Activated CD8-positive, alpha-beta T cell treated with anti-CD3 and anti-CD28 coated beads, Interleukin-2, amount 10 ng/mL, durations not matched to agents 7 days and 5 days (primary cell): Measurements from ENCODE around the gene SEC23A. TPM values are rescaled to one million over a fixed set of nuclear protein-coding genes. Genes with fewer than 3 reads are reported as not detected.
"Not testable (repeated sequence)": the region's sequence is repeated elsewhere in the genome, so short reads cannot be mapped to it uniquely, and the experiment has no call there.

Source experiments
- ATAC-seq: fragments of 150-1000 bp; cut with Tn5 transposase; one replicate; pipeline ENCODE4 v1.10.0; 2021; ENCODE audit warnings: moderate library complexity
- CTCF ChIA-PET: fragments of 350-600 bp; sonication (Branson Sonifier 250); formaldehyde crosslinking; loops from one replicate; lab custom pipeline; 2021; ENCODE audit warnings: antibody characterized with exemption; lab: Charles Lee
- POLR2A ChIA-PET: fragments of 350-600 bp; sonication (Branson Sonifier 250); formaldehyde crosslinking; loops from one replicate; lab custom pipeline; 2021; ENCODE audit warnings: antibody characterized with exemption; lab: Charles Lee
- DNase-seq: peaks from one replicate; pipeline ENCODE4 v3.0.0-alpha.2; 2020
- H3K27ac Mint-ChIP-seq: one replicate; pipeline ENCODE4 v1.8.0; 2021; ENCODE audit warnings: mild to moderate bottlenecking, mixed read lengths
- H3K27me3 Mint-ChIP-seq: one replicate; pipeline ENCODE4 v1.8.0; 2021; ENCODE audit warnings: low read depth, mixed read lengths
- H3K36me3 Mint-ChIP-seq: one replicate; pipeline ENCODE4 v1.8.0; 2021; ENCODE audit warnings: low read depth, mixed read lengths
- H3K4me1 Mint-ChIP-seq: one replicate; pipeline ENCODE4 v1.8.0; 2021; ENCODE audit warnings: low read depth, mixed read lengths
- H3K4me3 Mint-ChIP-seq: one replicate; pipeline ENCODE4 v1.8.0; 2021; ENCODE audit warnings: mild to moderate bottlenecking, mixed read lengths
- H3K9me3 Mint-ChIP-seq: one replicate; pipeline ENCODE4 v1.8.0; 2022; ENCODE audit warnings: mixed read lengths; ENCODE audit not compliant: insufficient read depth
- total RNA-seq, 2 experiments: library from RNA; stranded (reverse); gene quantifications; one replicate each; pipeline ENCODE4 v1.2.3, GENCODE V29; 2021

Gene SEC23A
- total RNA-seq: 10 to 100 TPM; 48.2 to 50.2 TPM

- DNase-seq (peak; percentile 88), ATAC-seq (peak; percentile 95)
- H3K9me3 Mint-ChIP-seq: no peaks in the 10 kb centered on the region
- H3K36me3 Mint-ChIP-seq: peaks cover 14% of the 10 kb centered on the region
- CTCF ChIA-PET: interaction anchor here (0.7 to 2.5 kb wide), 5 partner anchors 10 to 327 kb away, joined by 3 to 15 read pairs (median 4); partner anchors contain the start of genes GEMIN2 and TRAPPC6B
- POLR2A ChIA-PET: interaction anchor here (0.7 to 4.6 kb wide), 13 partner anchors 9 to 329 kb away, joined by 3 to 37 read pairs (median 4); partner anchors contain the start of genes FBXO33, GEMIN2, PNN and TRAPPC6B
- peak within 1 kb of the TSS; percentile 97 for H3K27ac Mint-ChIP-seq
- no peaks in the 10 kb centered on the region for H3K27me3 Mint-ChIP-seq
- H3K4me1 Mint-ChIP-seq: peaks cover 50% of the 10 kb centered on the region
- peak within 1 kb of the TSS; percentile 96 for H3K4me3 Mint-ChIP-seq
These were observed at the start of gene SEC23A for GRCh38 chr14:39102969-39103957. TSS of gene SEC23A (minus strand) at chr14:39103235. CDS start at chr14:39096118, 7,117 bp downstream.

GRCh38 chr14:39145266-39145966, 42.4 kb upstream of the SEC23A start:
- no peaks in the 10 kb centered on the region for H3K27me3 Mint-ChIP-seq
- ChIA-PET CTCF (no interaction called here), POLR2A (no interaction called here)
- no peak overlapping the region for H3K27ac Mint-ChIP-seq
- peaks cover 42% of the 10 kb centered on the region for H3K36me3 Mint-ChIP-seq
- H3K9me3 Mint-ChIP-seq: no peaks in the 10 kb centered on the region
- H3K4me3 Mint-ChIP-seq: no peak overlapping the region
- no peaks in the 10 kb centered on the region for H3K4me1 Mint-ChIP-seq
- ATAC-seq (no peak), DNase-seq (no peak)

- CTCF ChIA-PET: not testable (repeated sequence)
These were observed 40.2 kb upstream of the SEC23A start for GRCh38 chr14:39143226-39143625.

GRCh38 chr14:39141623-39142022, 38.6 kb upstream of the SEC23A start:
- H3K9me3 Mint-ChIP-seq, H3K4me1 Mint-ChIP-seq, H3K27me3 Mint-ChIP-seq, ATAC-seq, CTCF ChIA-PET, POLR2A ChIA-PET, DNase-seq, H3K27ac Mint-ChIP-seq, H3K4me3 Mint-ChIP-seq: not testable (repeated sequence)
- peaks cover 49% of the 10 kb centered on the region for H3K36me3 Mint-ChIP-seq

More at GRCh38 chr14:39143226-39143625, 40.2 kb upstream of the SEC23A start:
- DNase-seq, H3K9me3 Mint-ChIP-seq, H3K4me1 Mint-ChIP-seq, ATAC-seq, H3K27me3 Mint-ChIP-seq, POLR2A ChIA-PET, H3K4me3 Mint-ChIP-seq, H3K27ac Mint-ChIP-seq: not testable (repeated sequence)
- H3K36me3 Mint-ChIP-seq: peaks cover 49% of the 10 kb centered on the region

- Mint-ChIP-seq H3K36me3 (peaks cover 50% of the 10 kb centered on the region), H3K27me3 (no peaks in the 10 kb centered on the region), H3K4me1 (no peaks in the 10 kb centered on the region), H3K9me3 (no peaks in the 10 kb centered on the region), H3K27ac (no peak overlapping the region), H3K4me3 (no peak overlapping the region)
- DNase-seq (no peak), ATAC-seq (no peak)
- CTCF ChIA-PET: no interaction called here
- POLR2A ChIA-PET: no interaction called here
These were observed 37.1 kb upstream of the SEC23A start for GRCh38 chr14:39140170-39140569.

GRCh38 chr14:39138440-39138839, 35.4 kb upstream of the SEC23A start:
- Mint-ChIP-seq H3K36me3 (peaks cover 58% of the 10 kb centered on the region), H3K4me3 (no peak overlapping the region), H3K27ac (no peak overlapping the region), H3K9me3 (no peaks in the 10 kb centered on the region), H3K4me1 (no peaks in the 10 kb centered on the region), H3K27me3 (no peaks in the 10 kb centered on the region)
- DNase-seq: no peak
- ChIA-PET CTCF (no interaction called here), POLR2A (interaction anchor here (0.7 kb wide), 1 partner anchor 296 kb away, joined by 5 read pairs; no protein-coding TSS in a partner anchor)
- ATAC-seq: no peak

GRCh38 chr14:39137835-39138234, 34.8 kb upstream of the SEC23A start:
- H3K9me3 Mint-ChIP-seq, ATAC-seq, H3K4me3 Mint-ChIP-seq, H3K27ac Mint-ChIP-seq, DNase-seq, H3K4me1 Mint-ChIP-seq, H3K27me3 Mint-ChIP-seq: not testable (repeated sequence)
- peaks cover 54% of the 10 kb centered on the region for H3K36me3 Mint-ChIP-seq
- ChIA-PET POLR2A (interaction anchor here (0.6 kb wide), 1 partner anchor 11 kb away, joined by 3 read pairs; no protein-coding TSS in a partner anchor), CTCF (interaction anchor here (1.5 kb wide), 1 partner anchor 28 kb away, joined by 3 read pairs; no protein-coding TSS in a partner anchor)

- ChIA-PET CTCF (interaction anchor here (1.0 kb wide), 1 partner anchor 25 kb away, joined by 3 read pairs; no protein-coding TSS in a partner anchor), POLR2A (interaction anchor here (0.8 to 0.9 kb wide), 2 partner anchors 9 to 47 kb away, joined by 3 read pairs; partner anchors contain the start of genes GEMIN2 and TRAPPC6B)
- Mint-ChIP-seq H3K4me1 (peaks cover under 1% of the 10 kb centered on the region), H3K9me3 (no peaks in the 10 kb centered on the region), H3K27me3 (no peaks in the 10 kb centered on the region), H3K27ac (no peak overlapping the region), H3K4me3 (no peak overlapping the region), H3K36me3 (peaks cover 37% of the 10 kb centered on the region)
- DNase-seq (no peak), ATAC-seq (no peak)
These were observed 19.5 kb upstream of the SEC23A start for GRCh38 chr14:39122330-39123138.

GRCh38 chr14:39114073-39114838, 11.2 kb upstream of the SEC23A start, which contains the start of gene GEMIN2:
TSS of gene GEMIN2 (plus strand) at chr14:39114323. CDS start at chr14:39114339, 16 bp downstream.
- Mint-ChIP-seq H3K4me1 (peaks cover 35% of the 10 kb centered on the region), H3K27ac (peak within 1 kb of the TSS; percentile 92), H3K27me3 (peaks cover 2% of the 10 kb centered on the region), H3K9me3 (no peaks in the 10 kb centered on the region), H3K36me3 (peaks cover 24% of the 10 kb centered on the region), H3K4me3 (peak within 1 kb of the TSS; percentile 95)
- CTCF ChIA-PET: interaction anchor here (0.7 to 2.8 kb wide), 13 partner anchors 10 to 312 kb away, joined by 3 to 15 read pairs (median 4); partner anchors contain the start of genes SEC23A and TRAPPC6B
- POLR2A ChIA-PET: interaction anchor here (0.6 to 3.2 kb wide), 16 partner anchors 8 to 317 kb away, joined by 3 to 37 read pairs (median 4); partner anchors contain the start of genes PNN, SEC23A and TRAPPC6B
- ATAC-seq: peak; percentile 99
- DNase-seq: peak; percentile 96

GRCh38 chr14:39113685-39114072, 10.6 kb upstream of the SEC23A start:
- POLR2A ChIA-PET: interaction anchor here (0.6 to 3.2 kb wide), 14 partner anchors 9 to 318 kb away, joined by 3 to 37 read pairs (median 4); partner anchors contain the start of genes PNN, SEC23A and TRAPPC6B
- no peak for ATAC-seq

More at GRCh38 chr14:39113685-39114072, 10.6 kb upstream of the SEC23A start:
- CTCF ChIA-PET: interaction anchor here (0.7 to 2.8 kb wide), 11 partner anchors 10 to 313 kb away, joined by 3 to 15 read pairs (median 5); partner anchors contain the start of genes SEC23A and TRAPPC6B
- H3K36me3 Mint-ChIP-seq: peaks cover 22% of the 10 kb centered on the region
- no peak for DNase-seq
- peaks cover 35% of the 10 kb centered on the region for H3K4me1 Mint-ChIP-seq
- peak overlapping the region; percentile 95 for H3K4me3 Mint-ChIP-seq
- peaks cover 2% of the 10 kb centered on the region for H3K27me3 Mint-ChIP-seq
- H3K27ac Mint-ChIP-seq: peak overlapping the region; percentile 92
- no peaks in the 10 kb centered on the region for H3K9me3 Mint-ChIP-seq
